IMR-90 (cell line): ENCODE data around the gene SLC9A9.
A peak's percentile ranks its signal among the peaks of the same experiment; 100 is the strongest.

Source experiments
- BHLHE40 ChIP-seq: fragments of 150-350 bp; IDR thresholded peaks from 2 replicates; pipeline ENCODE4 v1.6.1; 2016; ENCODE audit warnings: mild to moderate bottlenecking, low read depth, low read length
- CHD1 ChIP-seq: IDR thresholded peaks from 2 replicates; pipeline ENCODE4 v1.6.1; 2012; ENCODE audit warnings: low read depth, low read length, improper control_type of control experiment
- FOS ChIP-seq: fragments of 150-350 bp; IDR thresholded peaks from 2 replicates; pipeline ENCODE4 v1.6.1; 2016; ENCODE audit warnings: low read depth, low read length
- NFE2L2 ChIP-seq: fragments of 150-350 bp; IDR thresholded peaks from 2 replicates; pipeline ENCODE4 v1.6.1; 2016; ENCODE audit warnings: low read depth, mild to moderate bottlenecking, low read length
- POLR2A ChIP-seq: IDR thresholded peaks from 2 replicates; pipeline ENCODE4 v1.6.1; 2012; ENCODE audit warnings: mild to moderate bottlenecking, low read depth, low read length
- RAD21 ChIP-seq: IDR thresholded peaks from 2 replicates; pipeline ENCODE4 v1.6.1; 2012; ENCODE audit warnings: low read length, improper control_type of control experiment
- SMC3 ChIP-seq: fragments of 150-350 bp; IDR thresholded peaks from 2 replicates; pipeline ENCODE4 v1.6.1; 2016; ENCODE audit warnings: low read depth, mild to moderate bottlenecking, antibody characterized with exemption, low read length, moderate library complexity
- TF ChIP-seq, protein P1 (sequence below): conservative IDR thresholded peaks from 2 replicates; pipeline ENCODE4 v1.5.1; 2012; ENCODE audit warnings: mild to moderate bottlenecking, low read depth, low read length, improper control_type of control experiment

- TF ChIP-seq CHD1: no peak
- TF ChIP-seq FOS: no peak
- TF ChIP-seq POLR2A: no peak
- TF ChIP-seq, protein P1, sequence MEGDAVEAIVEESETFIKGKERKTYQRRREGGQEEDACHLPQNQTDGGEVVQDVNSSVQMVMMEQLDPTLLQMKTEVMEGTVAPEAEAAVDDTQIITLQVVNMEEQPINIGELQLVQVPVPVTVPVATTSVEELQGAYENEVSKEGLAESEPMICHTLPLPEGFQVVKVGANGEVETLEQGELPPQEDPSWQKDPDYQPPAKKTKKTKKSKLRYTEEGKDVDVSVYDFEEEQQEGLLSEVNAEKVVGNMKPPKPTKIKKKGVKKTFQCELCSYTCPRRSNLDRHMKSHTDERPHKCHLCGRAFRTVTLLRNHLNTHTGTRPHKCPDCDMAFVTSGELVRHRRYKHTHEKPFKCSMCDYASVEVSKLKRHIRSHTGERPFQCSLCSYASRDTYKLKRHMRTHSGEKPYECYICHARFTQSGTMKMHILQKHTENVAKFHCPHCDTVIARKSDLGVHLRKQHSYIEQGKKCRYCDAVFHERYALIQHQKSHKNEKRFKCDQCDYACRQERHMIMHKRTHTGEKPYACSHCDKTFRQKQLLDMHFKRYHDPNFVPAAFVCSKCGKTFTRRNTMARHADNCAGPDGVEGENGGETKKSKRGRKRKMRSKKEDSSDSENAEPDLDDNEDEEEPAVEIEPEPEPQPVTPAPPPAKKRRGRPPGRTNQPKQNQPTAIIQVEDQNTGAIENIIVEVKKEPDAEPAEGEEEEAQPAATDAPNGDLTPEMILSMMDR: peak; percentile 79
- TF ChIP-seq BHLHE40: no peak
- TF ChIP-seq SMC3: peak; percentile 56; the same call in 1 of the 2 replicates
- TF ChIP-seq RAD21: peak; percentile 80
- TF ChIP-seq NFE2L2: no peak
Observed at GRCh38 chr3:143674100-143674968, 173.9 kb downstream of the SLC9A9 start.
